ENCODE results near the gene EXOSC6. TPM values are rescaled to one million over a fixed set of nuclear protein-coding genes. Genes with fewer than 3 reads are reported as not detected.
A peak's percentile ranks its signal among the peaks of the same experiment; 100 is the strongest.
"Not testable (repeated sequence)": the region's sequence is repeated elsewhere in the genome, so short reads cannot be mapped to it uniquely, and the experiment has no call there.

The EXOSC6 gene
- total RNA-seq, 1 donor from 2014 or later: 62.8 TPM

GRCh38 chr16:70226024-70226423 lies 25.7 kb downstream of the EXOSC6 start:
- not testable (repeated sequence) for H3K36me3 Mint-ChIP-seq (ENCODE audit: unreplicated experiment); H3K4me3 Mint-ChIP-seq (ENCODE audit: unreplicated experiment); DNase-seq; H3K9me3 Mint-ChIP-seq (ENCODE audit: unreplicated experiment); H3K27ac Mint-ChIP-seq (ENCODE audit: unreplicated experiment); H3K27me3 Mint-ChIP-seq (ENCODE audit: unreplicated experiment)
- H3K4me1 Mint-ChIP-seq (ENCODE audit: low read depth, unreplicated experiment): peaks cover 12% of the 10 kb centered on the region

GRCh38 chr16:70225430-70225829 lies 26.3 kb downstream of the EXOSC6 start:
- H3K36me3 Mint-ChIP-seq (ENCODE audit: unreplicated experiment); H3K9me3 Mint-ChIP-seq (ENCODE audit: unreplicated experiment); H3K27me3 Mint-ChIP-seq (ENCODE audit: unreplicated experiment); H3K4me3 Mint-ChIP-seq (ENCODE audit: unreplicated experiment); DNase-seq: not testable (repeated sequence)
- peaks cover 12% of the 10 kb centered on the region for H3K4me1 Mint-ChIP-seq (ENCODE audit: low read depth, unreplicated experiment)
- peak overlapping the region; percentile 59 for H3K27ac Mint-ChIP-seq (ENCODE audit: unreplicated experiment)

- H3K36me3 Mint-ChIP-seq (ENCODE audit: unreplicated experiment); H3K4me3 Mint-ChIP-seq (ENCODE audit: unreplicated experiment); DNase-seq; H3K9me3 Mint-ChIP-seq (ENCODE audit: unreplicated experiment); H3K27me3 Mint-ChIP-seq (ENCODE audit: unreplicated experiment); H3K27ac Mint-ChIP-seq (ENCODE audit: unreplicated experiment): not testable (repeated sequence)
- H3K4me1 Mint-ChIP-seq (ENCODE audit: low read depth, unreplicated experiment): peaks cover 12% of the 10 kb centered on the region
These were observed 27.1 kb downstream of the EXOSC6 start for GRCh38 chr16:70224645-70225044.

- not testable (repeated sequence) for DNase-seq; H3K9me3 Mint-ChIP-seq (ENCODE audit: unreplicated experiment); H3K27me3 Mint-ChIP-seq (ENCODE audit: unreplicated experiment); H3K36me3 Mint-ChIP-seq (ENCODE audit: unreplicated experiment)
- H3K4me1 Mint-ChIP-seq (ENCODE audit: low read depth, unreplicated experiment): peaks cover 12% of the 10 kb centered on the region
- peak overlapping the region; percentile 96 for H3K27ac Mint-ChIP-seq (ENCODE audit: unreplicated experiment)
- H3K4me3 Mint-ChIP-seq (ENCODE audit: unreplicated experiment): peak overlapping the region; percentile 18
These were observed 27.7 kb downstream of the EXOSC6 start for GRCh38 chr16:70223971-70224513.

- Mint-ChIP-seq H3K4me1 (ENCODE audit: low read depth, unreplicated experiment) (peaks cover 12% of the 10 kb centered on the region), H3K27ac (ENCODE audit: unreplicated experiment) (peak overlapping the region; percentile 96), H3K4me3 (ENCODE audit: unreplicated experiment) (peak overlapping the region; percentile 52)
- not testable (repeated sequence) for H3K9me3 Mint-ChIP-seq (ENCODE audit: unreplicated experiment); DNase-seq; H3K27me3 Mint-ChIP-seq (ENCODE audit: unreplicated experiment); H3K36me3 Mint-ChIP-seq (ENCODE audit: unreplicated experiment)
These were observed 28.5 kb downstream of the EXOSC6 start for GRCh38 chr16:70223216-70223615.

GRCh38 chr16:70222574-70222973 lies 29.2 kb downstream of the EXOSC6 start:
- not testable (repeated sequence) for H3K9me3 Mint-ChIP-seq (ENCODE audit: unreplicated experiment)
- H3K27ac Mint-ChIP-seq (ENCODE audit: unreplicated experiment): peak overlapping the region; percentile 65

GRCh38 chr16:70218586-70218985 lies 33.2 kb downstream of the EXOSC6 start:
- H3K4me1 Mint-ChIP-seq (ENCODE audit: low read depth, unreplicated experiment); H3K4me3 Mint-ChIP-seq (ENCODE audit: unreplicated experiment); DNase-seq; H3K9me3 Mint-ChIP-seq (ENCODE audit: unreplicated experiment); H3K36me3 Mint-ChIP-seq (ENCODE audit: unreplicated experiment); H3K27ac Mint-ChIP-seq (ENCODE audit: unreplicated experiment); H3K27me3 Mint-ChIP-seq (ENCODE audit: unreplicated experiment): not testable (repeated sequence)

More at GRCh38 chr16:70222574-70222973, 29.2 kb downstream of the EXOSC6 start:
- not testable (repeated sequence) for DNase-seq; H3K36me3 Mint-ChIP-seq (ENCODE audit: unreplicated experiment); H3K4me3 Mint-ChIP-seq (ENCODE audit: unreplicated experiment); H3K27me3 Mint-ChIP-seq (ENCODE audit: unreplicated experiment)
- peaks cover 12% of the 10 kb centered on the region for H3K4me1 Mint-ChIP-seq (ENCODE audit: low read depth, unreplicated experiment)

GRCh38 chr16:70206382-70206781 lies 45.4 kb downstream of the EXOSC6 start:
- not testable (repeated sequence) for H3K9me3 Mint-ChIP-seq (ENCODE audit: unreplicated experiment); H3K36me3 Mint-ChIP-seq (ENCODE audit: unreplicated experiment); H3K4me1 Mint-ChIP-seq (ENCODE audit: low read depth, unreplicated experiment); H3K4me3 Mint-ChIP-seq (ENCODE audit: unreplicated experiment); DNase-seq; H3K27me3 Mint-ChIP-seq (ENCODE audit: unreplicated experiment)
- H3K27ac Mint-ChIP-seq (ENCODE audit: unreplicated experiment): peak overlapping the region; percentile 83

GRCh38 chr16:70204668-70205405 lies 46.9 kb downstream of the EXOSC6 start:
- H3K27ac Mint-ChIP-seq (ENCODE audit: unreplicated experiment); H3K9me3 Mint-ChIP-seq (ENCODE audit: unreplicated experiment); H3K4me1 Mint-ChIP-seq (ENCODE audit: low read depth, unreplicated experiment); H3K27me3 Mint-ChIP-seq (ENCODE audit: unreplicated experiment); DNase-seq; H3K4me3 Mint-ChIP-seq (ENCODE audit: unreplicated experiment); H3K36me3 Mint-ChIP-seq (ENCODE audit: unreplicated experiment): not testable (repeated sequence)

GRCh38 chr16:70204010-70204409 lies 47.7 kb downstream of the EXOSC6 start:
- not testable (repeated sequence) for H3K4me3 Mint-ChIP-seq (ENCODE audit: unreplicated experiment); H3K4me1 Mint-ChIP-seq (ENCODE audit: low read depth, unreplicated experiment); H3K9me3 Mint-ChIP-seq (ENCODE audit: unreplicated experiment); H3K36me3 Mint-ChIP-seq (ENCODE audit: unreplicated experiment); H3K27ac Mint-ChIP-seq (ENCODE audit: unreplicated experiment); DNase-seq; H3K27me3 Mint-ChIP-seq (ENCODE audit: unreplicated experiment)

- not testable (repeated sequence) for DNase-seq
These were observed 48.2 kb downstream of the EXOSC6 start for GRCh38 chr16:70203508-70203907.

GRCh38 chr16:70200063-70200462 lies 51.7 kb downstream of the EXOSC6 start:
- H3K27ac Mint-ChIP-seq (ENCODE audit: unreplicated experiment); DNase-seq; H3K9me3 Mint-ChIP-seq (ENCODE audit: unreplicated experiment); H3K27me3 Mint-ChIP-seq (ENCODE audit: unreplicated experiment); H3K36me3 Mint-ChIP-seq (ENCODE audit: unreplicated experiment); H3K4me3 Mint-ChIP-seq (ENCODE audit: unreplicated experiment); H3K4me1 Mint-ChIP-seq (ENCODE audit: low read depth, unreplicated experiment): not testable (repeated sequence)

More at GRCh38 chr16:70203508-70203907, 48.2 kb downstream of the EXOSC6 start:
- not testable (repeated sequence) for H3K36me3 Mint-ChIP-seq (ENCODE audit: unreplicated experiment); H3K27ac Mint-ChIP-seq (ENCODE audit: unreplicated experiment); H3K4me3 Mint-ChIP-seq (ENCODE audit: unreplicated experiment); H3K4me1 Mint-ChIP-seq (ENCODE audit: low read depth, unreplicated experiment); H3K27me3 Mint-ChIP-seq (ENCODE audit: unreplicated experiment); H3K9me3 Mint-ChIP-seq (ENCODE audit: unreplicated experiment)

All from glutamatergic neuron (in vitro differentiated cells).